Common myeloid progenitor, CD34-positive (primary cell): ENCODE measurements around the gene IGF1R.
A peak's percentile ranks its signal among the peaks of the same experiment; 100 is the strongest.

ENCODE experiments used
- CTCF ChIA-PET: fragments of 350-600 bp; sonication (Branson Sonifier 250); formaldehyde crosslinking; loops from one replicate; lab custom pipeline; 2021; ENCODE audit warnings: antibody characterized with exemption; lab: Charles Lee
- POLR2A ChIA-PET: fragments of 350-600 bp; sonication (Branson Sonifier 250); formaldehyde crosslinking; loops from one replicate; lab custom pipeline; 2021; ENCODE audit warnings: antibody characterized with exemption; lab: Charles Lee
- DNase-seq, 3 donors: peaks; one replicate each; pipeline versions ENCODE4 v3.0.0 to v3.0.0-alpha.2; 2013
- H3K27ac ChIP-seq, 2 experiments: 1 replicate in 1 of 2; 2 replicates in 1 of 2; pipeline ENCODE4 v1.7.0; 2013; ENCODE audit warnings: inconsistent platforms in 2 of 2, low read length in 2 of 2, mild to moderate bottlenecking in 2 of 2, low read depth in 1 of 2, moderate library complexity in 1 of 2; ENCODE audit not compliant: severe bottlenecking in 2 of 2, insufficient read depth in 1 of 2, poor library complexity in 1 of 2
- H3K27me3 ChIP-seq, 5 experiments: replicated peaks in 2 of 5; 1 replicate in 3 of 5; 2 replicates in 2 of 5; pipeline versions ENCODE4 v1.6.1 to v1.7.0; 2013; ENCODE audit warnings: low read length in 4 of 5, mild to moderate bottlenecking in 2 of 5, moderate library complexity in 2 of 5, inconsistent platforms in 1 of 5; ENCODE audit not compliant: insufficient read depth in 5 of 5, control insufficient read depth in 4 of 5
- H3K36me3 ChIP-seq, 4 experiments: 1 replicate in 2 of 4; 2 replicates in 2 of 4; pipeline versions ENCODE4 v1.6.1 to v1.7.0; 2013; ENCODE audit warnings: low read length in 3 of 4, control low read depth in 1 of 4, mild to moderate bottlenecking in 1 of 4; ENCODE audit not compliant: control insufficient read depth in 4 of 4, insufficient read depth in 4 of 4
- H3K4me1 ChIP-seq, 4 experiments: 1 replicate in 3 of 4; 2 replicates in 1 of 4; pipeline versions ENCODE4 v1.6.1 to v1.7.1; 2013; ENCODE audit warnings: low read length in 3 of 4, mild to moderate bottlenecking in 3 of 4, control low read depth in 1 of 4, inconsistent platforms in 1 of 4, moderate library complexity in 1 of 4; ENCODE audit not compliant: control insufficient read depth in 4 of 4, insufficient read depth in 4 of 4; ENCODE audit errors: control extremely low read depth in 1 of 4
- H3K4me3 ChIP-seq, 7 experiments: 1 replicate in 4 of 7; 2 replicates in 3 of 7; pipeline versions ENCODE4 v1.5.1 to v1.7.0; 2013; ENCODE audit warnings: mild to moderate bottlenecking in 7 of 7, low read length in 6 of 7, moderate library complexity in 6 of 7, inconsistent platforms in 2 of 7, low read depth in 2 of 7, control low read depth in 1 of 7; ENCODE audit not compliant: insufficient read depth in 4 of 7, control insufficient read depth in 1 of 7; ENCODE audit errors: extremely low read depth in 1 of 7
- H3K9me3 ChIP-seq, 5 experiments: 1 replicate in 4 of 5; 2 replicates in 1 of 5; pipeline versions ENCODE4 v1.6.1 to v1.7.1; 2013; ENCODE audit warnings: low read length in 4 of 5, mild to moderate bottlenecking in 2 of 5, inconsistent platforms in 1 of 5, low read depth in 1 of 5, moderate library complexity in 1 of 5; ENCODE audit not compliant: control insufficient read depth in 4 of 5, insufficient read depth in 2 of 5; ENCODE audit errors: control extremely low read depth in 1 of 5
- WGBS: methylation state at CpG from one replicate; pipeline ENCODE4 v1.1.5; 2013; ENCODE audit not compliant: insufficient coverage; 5-methylcytosine and 5-hydroxymethylcytosine counted together

Gene IGF1R

DNA sequence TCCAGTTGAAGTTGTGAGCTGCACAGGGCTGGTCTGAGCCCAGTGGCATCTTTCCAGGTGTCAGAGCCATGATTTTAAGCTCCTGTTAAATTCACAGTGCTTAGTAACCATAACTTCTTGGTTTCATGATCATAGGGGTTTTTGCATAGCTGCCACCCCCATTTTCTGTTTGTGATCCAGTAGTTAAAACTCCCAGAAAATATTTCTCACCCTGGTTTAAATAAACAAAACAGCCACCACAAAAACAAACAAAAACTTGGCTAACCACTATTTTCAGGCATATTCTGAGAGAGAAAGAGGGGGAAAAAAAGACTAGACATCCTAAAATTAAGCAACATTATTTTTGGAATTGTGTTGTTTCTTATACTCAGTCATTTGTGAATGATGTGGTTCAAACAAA, 175.3 kb downstream of the IGF1R start:
- ChIA-PET CTCF (interaction anchor here (0.6 to 1.5 kb wide), 2 partner anchors 8 to 169 kb away, joined by 4 read pairs; no protein-coding TSS in a partner anchor), POLR2A (no interaction called here)
- Histone ChIP-seq H3K4me1 (peaks cover 0 to 5% (median 3%) of the 10 kb centered on the region in 4 experiments), H3K36me3 (peaks cover 4 to 17% (median 8%) of the 10 kb centered on the region in 4 experiments), H3K27me3 (no peaks in the 10 kb centered on the region), H3K9me3 (peaks cover 5 to 53% (median 15%) of the 10 kb centered on the region in 5 experiments), H3K4me3 (no peak overlapping the region), H3K27ac (no peak overlapping the region)
- no peak for DNase-seq

DNA sequence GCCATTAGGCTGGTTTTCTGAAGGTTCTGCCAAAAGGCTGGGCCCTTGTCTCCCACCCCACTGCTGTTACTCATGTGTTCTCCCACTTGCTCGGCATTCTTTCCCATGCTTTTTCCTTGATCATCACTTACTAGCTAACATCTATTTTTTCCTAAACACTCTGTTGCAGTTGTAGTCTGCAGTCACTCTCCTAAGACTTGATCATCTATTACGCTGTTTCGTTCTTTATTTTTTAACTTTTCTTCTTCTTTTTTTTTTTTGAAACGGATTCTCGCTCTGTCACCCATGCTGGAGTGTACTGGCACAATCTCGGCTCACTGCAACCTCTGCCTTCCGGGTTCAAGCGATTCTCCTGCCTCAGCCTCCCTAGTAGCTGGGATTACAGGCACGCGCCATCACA, 176.3 kb downstream of the IGF1R start:
- Histone ChIP-seq H3K9me3 (peaks cover 10 to 57% (median 17%) of the 10 kb centered on the region in 5 experiments), H3K4me1 (peaks cover 0 to 5% (median 3%) of the 10 kb centered on the region in 4 experiments), H3K4me3 (no peak overlapping the region), H3K27me3 (no peaks in the 10 kb centered on the region), H3K36me3 (peaks cover 4 to 17% (median 10%) of the 10 kb centered on the region in 4 experiments), H3K27ac (no peak overlapping the region)
- ChIA-PET CTCF (interaction anchor here (1.0 to 1.5 kb wide), 3 partner anchors 9 to 15 kb away, joined by 3 to 4 read pairs (median 4); no protein-coding TSS in a partner anchor), POLR2A (no interaction called here)
- no peak for DNase-seq
- 94% methylated on average over 6 of the region's 10 CpGs for WGBS

DNA sequence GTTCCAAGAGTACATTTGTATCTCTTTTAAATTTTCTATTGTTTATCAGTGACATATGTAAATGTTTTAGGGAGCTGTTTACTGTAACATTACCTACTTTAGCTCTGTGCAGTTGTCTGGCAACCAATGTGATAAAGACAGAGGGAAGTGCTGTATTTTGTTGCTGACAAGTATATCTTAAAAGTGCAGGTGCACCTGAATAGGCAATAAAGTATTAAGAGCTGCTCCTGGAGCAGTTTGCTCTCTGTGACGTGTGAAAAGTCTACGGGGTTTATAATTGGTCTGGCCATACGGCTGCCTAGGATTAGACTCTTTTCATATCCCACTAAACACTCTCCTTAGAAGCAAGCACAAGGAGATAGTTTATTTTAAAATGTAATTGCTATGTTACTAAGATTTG, 178.3 kb downstream of the IGF1R start:
- Histone ChIP-seq H3K27ac (no peak overlapping the region), H3K27me3 (no peaks in the 10 kb centered on the region), H3K36me3 (peaks cover 4 to 17% (median 11%) of the 10 kb centered on the region in 4 experiments), H3K4me1 (peaks cover 0 to 5% (median 3%) of the 10 kb centered on the region in 4 experiments), H3K4me3 (no peak overlapping the region), H3K9me3 (peaks cover 9 to 72% (median 31%) of the 10 kb centered on the region in 5 experiments)
- no peak for DNase-seq
- CTCF ChIA-PET, result interaction anchor here (0.8 to 1.4 kb wide), 2 partner anchors 20 to 23 kb away, joined by 3 to 6 read pairs; no protein-coding TSS in a partner anchor
- WGBS, result no CpG with 5 or more reads among the region's 3 CpGs
- POLR2A ChIA-PET, result no interaction called here

DNA sequence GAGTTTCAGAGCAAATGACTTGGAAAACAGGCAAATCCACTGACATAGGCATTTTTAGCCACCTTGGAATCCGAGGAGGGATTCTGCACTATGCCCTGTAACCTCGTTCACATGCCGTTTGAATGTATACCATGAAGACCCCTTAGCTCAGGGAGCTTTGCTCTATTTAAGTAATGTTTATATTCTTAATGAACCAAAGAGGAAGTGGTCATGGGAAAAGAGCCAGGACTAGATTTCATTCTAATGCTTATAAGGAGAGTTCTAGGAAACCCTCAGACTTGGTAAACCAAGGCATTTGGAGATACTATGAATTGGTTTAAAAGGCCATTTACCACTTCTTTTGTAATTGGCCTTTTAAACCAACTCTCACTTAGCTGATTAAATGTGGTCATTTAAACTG, 178.9 kb downstream of the IGF1R start:
- ChIA-PET CTCF (interaction anchor here (1.4 kb wide), 1 partner anchor 23 kb away, joined by 6 read pairs; no protein-coding TSS in a partner anchor), POLR2A (no interaction called here)
- Histone ChIP-seq H3K36me3 (peaks cover 4 to 16% (median 9%) of the 10 kb centered on the region in 4 experiments), H3K9me3 (peaks cover 10 to 74% (median 36%) of the 10 kb centered on the region in 5 experiments), H3K27me3 (no peaks in the 10 kb centered on the region), H3K4me1 (peaks cover 0 to 5% (median 3%) of the 10 kb centered on the region in 4 experiments), H3K4me3 (no peak overlapping the region), H3K27ac (no peak overlapping the region)
- WGBS, result 71% methylated on average over 1 of the region's 3 CpGs
- peak in 2 of 3 donors; percentile 24 to 32 for DNase-seq

DNA sequence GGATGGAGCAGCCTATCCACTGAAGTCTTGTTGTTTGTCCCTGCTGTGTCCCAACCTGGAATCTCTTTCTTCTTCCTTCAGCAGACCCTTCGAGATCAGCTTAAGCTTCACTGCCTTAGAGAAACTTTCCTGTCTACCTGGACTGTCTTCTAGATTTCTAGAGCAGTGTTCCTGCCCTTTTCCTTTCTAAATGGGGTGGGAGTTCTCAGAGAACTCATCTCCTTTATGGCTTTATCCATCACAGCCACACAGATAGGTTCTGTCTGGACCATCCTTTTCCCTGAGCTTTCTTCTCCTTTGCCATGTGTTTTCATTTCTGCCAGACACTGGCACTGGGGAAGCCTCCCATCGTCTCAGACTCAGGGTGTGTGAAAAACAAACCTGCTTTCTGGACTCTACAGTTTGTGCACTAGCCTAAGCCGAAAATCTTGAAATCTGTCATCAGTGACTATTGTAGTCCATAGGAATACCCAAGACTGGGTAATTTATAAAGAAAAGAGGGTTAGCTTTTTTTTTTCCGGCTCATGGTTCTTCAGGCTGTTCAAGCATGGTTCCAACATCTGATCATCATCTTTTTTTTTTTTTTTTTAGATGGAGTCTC, 181.8 kb downstream of the IGF1R start:
- Histone ChIP-seq H3K27ac (no peak overlapping the region), H3K9me3 (peaks cover 10 to 69% (median 34%) of the 10 kb centered on the region in 5 experiments), H3K4me3 (no peak overlapping the region), H3K36me3 (peaks cover 7 to 9% (median 9%) of the 10 kb centered on the region in 4 experiments), H3K4me1 (peaks cover 0 to 5% (median 3%) of the 10 kb centered on the region in 4 experiments), H3K27me3 (no peaks in the 10 kb centered on the region)
- WGBS, result 95% methylated on average over 3 of the region's 4 CpGs
- ChIA-PET CTCF (interaction anchor here (1.5 kb wide), 1 partner anchor 19 kb away, joined by 3 read pairs; no protein-coding TSS in a partner anchor), POLR2A (no interaction called here)
- no peak for DNase-seq

DNA sequence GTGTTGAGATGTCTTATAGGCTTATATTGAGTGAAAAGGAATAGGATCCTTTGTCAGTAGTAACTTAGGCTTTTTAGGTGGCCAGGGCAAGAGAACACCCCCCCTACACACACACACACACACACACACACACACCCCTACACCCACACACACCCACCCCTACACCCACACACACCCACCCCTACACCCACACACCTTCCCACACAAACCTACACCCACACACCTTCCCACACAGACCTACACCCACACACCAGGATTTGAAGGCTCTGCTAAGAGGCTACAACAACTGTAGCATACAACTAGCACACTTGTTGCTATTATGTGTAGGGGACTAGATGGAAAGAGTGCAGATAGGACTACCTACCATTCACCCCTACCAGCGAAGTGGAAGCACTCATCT, 186.6 kb downstream of the IGF1R start:
- POLR2A ChIA-PET, result no interaction called here
- Histone ChIP-seq H3K4me1 (no peaks in the 10 kb centered on the region), H3K27me3 (no peaks in the 10 kb centered on the region), H3K27ac (no peak overlapping the region), H3K36me3 (peaks cover 4 to 13% (median 5%) of the 10 kb centered on the region in 4 experiments), H3K4me3 (no peak overlapping the region), H3K9me3 (peaks cover 4 to 36% (median 23%) of the 10 kb centered on the region in 5 experiments)
- no CpG with 5 or more reads among the region's 1 CpG for WGBS
- no peak for DNase-seq
- CTCF ChIA-PET, result interaction anchor here (0.8 kb wide), 1 partner anchor 175 kb away, joined by 3 read pairs; no protein-coding TSS in a partner anchor

DNA sequence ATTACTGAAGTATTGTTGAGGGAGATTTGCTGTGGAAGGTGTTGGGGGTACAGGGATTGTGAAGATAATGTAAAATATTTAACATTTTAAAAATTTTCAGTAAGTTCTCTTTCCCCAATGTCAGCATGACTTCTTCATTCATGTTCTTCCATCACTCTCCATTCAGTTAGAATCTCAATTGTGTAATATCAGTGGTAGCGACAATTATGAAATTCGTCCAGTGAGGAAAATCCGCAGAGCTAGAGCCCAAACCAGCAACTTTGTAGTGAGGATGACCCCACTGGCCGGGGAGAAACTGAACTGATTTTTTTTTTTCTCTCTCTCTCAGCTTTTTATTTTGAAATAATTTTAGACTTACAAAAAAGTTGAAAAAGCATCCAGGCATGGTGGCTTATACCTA, 187.5 kb downstream of the IGF1R start:
- ChIA-PET POLR2A (no interaction called here), CTCF (no interaction called here)
- Histone ChIP-seq H3K4me1 (no peaks in the 10 kb centered on the region), H3K36me3 (peaks cover 2 to 13% (median 5%) of the 10 kb centered on the region in 4 experiments), H3K4me3 (no peak overlapping the region), H3K27me3 (no peaks in the 10 kb centered on the region), H3K27ac (no peak overlapping the region), H3K9me3 (peaks cover 4 to 28% (median 17%) of the 10 kb centered on the region in 5 experiments)
- 100% methylated on average over 1 of the region's 4 CpGs for WGBS
- no peak for DNase-seq
